Left cardiac atrium (tissue), 4 donors: ENCODE data around the gene DCD. TPM values are rescaled to one million over a fixed set of nuclear protein-coding genes. Genes with fewer than 3 reads are reported as not detected.
"Not testable (repeated sequence)": the region's sequence is repeated elsewhere in the genome, so short reads cannot be mapped to it uniquely, and the experiment has no call there.

Experiments
- ATAC-seq, 2 donors: fragments of 200-7000 bp; cut with Tn5 transposase; one replicate each; pipeline ENCODE4 v1.9.1; 2020; ENCODE audit warnings: mild to moderate bottlenecking in 2 of 2, moderate library complexity in 2 of 2
- DNase-seq: peaks from one replicate; pipeline ENCODE4 v3.0.0-alpha.2; 2020
- intact Hi-C, 2 donors: fragments of 100-400 bp; cut with DNase I; formaldehyde crosslinking; loops; one replicate each; pipeline versions ENCODE4 v1.14.1 to v1.15.1; 2022 to 2023
- long read RNA-seq: library from polyadenylated mRNA; unstranded; transcript quantifications from one replicate; pipeline ENCODE4 v2.0.0, GENCODE V29; 2021
- total RNA-seq, 2 donors: library from RNA; stranded (reverse); fragmentation: NEBNext Ultra II Directional; extraction: Animal tissue kit (Norgen Biotek cat#: 25700); gene quantifications; one replicate each; pipeline ENCODE4 v1.2.1, GENCODE V29; 2021
- donor health status: DM: no; HTN: yes; CAD: no.
- donor health status: DM: no; HTN: yes; CAD: no; lungs with severe emphysema.
- donor health status: DM: yes; HTN: yes; CAD: no.
- donor health status: Dilated cardiomyopathy.

DCD gene
- total RNA-seq: not detected
- long read RNA-seq: 0 reads

- ATAC-seq (no peak), DNase-seq (no peak)
- intact Hi-C loops: no loop called here
Measured at GRCh38 chr12:54648265-54648664, at the start of gene DCD. DCD (minus strand) TSS chr12:54648365; CDS start chr12:54648303, 62 bp downstream.

- intact Hi-C loops: no loop called here
- DNase-seq (no peak), ATAC-seq (no peak)
Measured at GRCh38 chr12:54697851-54698250, 49.7 kb upstream of the DCD start.

- DNase-seq: no peak
- intact Hi-C loops: no loop called here
- ATAC-seq: no peak
Measured at GRCh38 chr12:54692353-54692752, 44.2 kb upstream of the DCD start.

- no peak for ATAC-seq
- DNase-seq: no peak
- intact Hi-C loops: no loop called here
Measured at GRCh38 chr12:54689984-54690383, 41.8 kb upstream of the DCD start.

- intact Hi-C loops: no loop called here
- ATAC-seq: no peak
Measured at GRCh38 chr12:54689034-54689372, 40.8 kb upstream of the DCD start.

GRCh38 chr12:54688309-54689033, 40.3 kb upstream of the DCD start:
- no peak for DNase-seq
- ATAC-seq: no peak
- intact Hi-C loops: no loop called here

More at GRCh38 chr12:54689034-54689372, 40.8 kb upstream of the DCD start:
- no peak for DNase-seq

- DNase-seq (no peak), ATAC-seq (no peak)
- intact Hi-C loops: no loop called here
Measured at GRCh38 chr12:54684636-54685630, 36.8 kb upstream of the DCD start.

- intact Hi-C loops: no loop called here
- no peak for ATAC-seq
- DNase-seq: no peak
Measured at GRCh38 chr12:54683398-54683797, 35.2 kb upstream of the DCD start.

- no peak for ATAC-seq
- intact Hi-C loops: no loop called here
- no peak for DNase-seq
Measured at GRCh38 chr12:54682674-54683073, 34.5 kb upstream of the DCD start.

GRCh38 chr12:54680374-54680773, 32.2 kb upstream of the DCD start:
- DNase-seq (no peak), ATAC-seq (no peak)
- intact Hi-C loops: no loop called here

GRCh38 chr12:54678131-54678530, 30.0 kb upstream of the DCD start:
- intact Hi-C loops: no loop called here
- no peak for ATAC-seq
- no peak for DNase-seq

- ATAC-seq (no peak), DNase-seq (no peak)
- intact Hi-C loops: no loop called here
Measured at GRCh38 chr12:54667945-54668344, 19.8 kb upstream of the DCD start.

- no peak for ATAC-seq
- intact Hi-C loops: no loop called here
Measured at GRCh38 chr12:54666008-54666407, 17.8 kb upstream of the DCD start.

GRCh38 chr12:54665022-54665635, 17.0 kb upstream of the DCD start:
- ATAC-seq, DNase-seq, intact Hi-C loops: not testable (repeated sequence)

More at GRCh38 chr12:54666008-54666407, 17.8 kb upstream of the DCD start:
- DNase-seq: no peak

GRCh38 chr12:54663603-54664002, 15.4 kb upstream of the DCD start:
- no peak for DNase-seq
- intact Hi-C loops: no loop called here
- ATAC-seq: no peak

- intact Hi-C loops: no loop called here
- DNase-seq: no peak
- ATAC-seq: no peak
Measured at GRCh38 chr12:54662026-54662425, 13.9 kb upstream of the DCD start.

- ATAC-seq (no peak), DNase-seq (no peak)
- intact Hi-C loops: no loop called here
Measured at GRCh38 chr12:54661048-54661447, 12.9 kb upstream of the DCD start.

- ATAC-seq: no peak
- intact Hi-C loops: no loop called here
- DNase-seq: no peak
Measured at GRCh38 chr12:54660320-54660962, 12.3 kb upstream of the DCD start.
